Chondrocyte (in vitro differentiated cells): Measurements from ENCODE around the gene INPP5A. TPM values are rescaled to one million over a fixed set of nuclear protein-coding genes. Genes with fewer than 3 reads are reported as not detected.

ENCODE experiments used
- DNase-seq: peaks from one replicate; pipeline ENCODE4 v3.0.0; 2021; ENCODE audit warnings: mixed read lengths, low spot score
- H3K27ac Mint-ChIP-seq: one replicate; pipeline ENCODE4 v1.8.0; 2021; ENCODE audit warnings: mild to moderate bottlenecking, moderate library complexity, mixed read lengths; ENCODE audit not compliant: unreplicated experiment
- H3K27me3 Mint-ChIP-seq: 2 replicates; pipeline ENCODE4 v1.8.0; 2021; ENCODE audit warnings: low read depth, mixed read lengths
- H3K36me3 Mint-ChIP-seq: 2 replicates; pipeline ENCODE4 v1.8.0; 2021; ENCODE audit warnings: low read depth, mixed read lengths
- H3K4me1 Mint-ChIP-seq: 2 replicates; pipeline ENCODE4 v1.8.0; 2021; ENCODE audit warnings: low read depth, mild to moderate bottlenecking, mixed read lengths
- H3K4me3 Mint-ChIP-seq: one replicate; pipeline ENCODE4 v1.8.0; 2021; ENCODE audit warnings: mild to moderate bottlenecking, moderate library complexity, mixed read lengths; ENCODE audit not compliant: unreplicated experiment
- H3K9me3 Mint-ChIP-seq: 2 replicates; pipeline ENCODE4 v1.8.0; 2021; ENCODE audit warnings: low read depth, mixed read lengths
- total RNA-seq: library from RNA; stranded (reverse); gene quantifications from 3 replicates; pipeline ENCODE4 v1.2.1, GENCODE V29; 2021
- TF ChIP-seq, protein P1 (sequence below): fragments of 200-600 bp; sonication (generic); IDR thresholded peaks from 2 replicates; pipeline ENCODE4 v1.5.0; 2021; ENCODE audit warnings: antibody characterized with exemption, mild to moderate bottlenecking, moderate library complexity

INPP5A gene
- total RNA-seq, 1 donor from 2014 or later: 40.6 TPM

DNA sequence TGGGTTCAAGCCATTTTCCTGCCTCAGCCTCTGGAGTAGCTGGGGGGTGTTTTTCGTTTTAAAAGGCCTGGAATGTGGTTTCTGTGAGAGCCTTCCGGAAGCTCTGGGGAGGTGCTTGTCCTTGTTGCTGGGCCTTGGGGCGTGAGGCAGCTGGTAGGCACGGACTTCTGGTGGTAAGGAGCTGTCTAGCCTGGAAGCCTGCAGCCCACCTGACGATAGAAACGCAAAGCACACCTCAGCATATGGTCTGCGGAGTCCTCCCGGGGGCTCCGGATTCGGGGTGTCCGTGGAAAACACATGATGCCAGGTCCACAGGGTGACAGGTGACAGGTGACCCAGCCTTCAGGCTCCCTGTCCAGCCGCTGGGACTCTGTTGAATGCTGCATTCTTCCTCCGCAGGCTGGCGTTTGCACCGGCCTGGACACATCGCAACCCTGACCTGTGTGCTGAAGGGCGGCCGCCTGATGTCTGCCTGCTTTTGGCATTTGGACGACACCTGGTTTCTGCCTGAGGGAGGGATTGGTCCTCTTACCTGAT, 37.3 kb downstream of the INPP5A start:
- H3K36me3 Mint-ChIP-seq: no peaks in the 10 kb centered on the region
- H3K27ac Mint-ChIP-seq: peak overlapping the region; percentile 75
- TF ChIP-seq, protein P1, sequence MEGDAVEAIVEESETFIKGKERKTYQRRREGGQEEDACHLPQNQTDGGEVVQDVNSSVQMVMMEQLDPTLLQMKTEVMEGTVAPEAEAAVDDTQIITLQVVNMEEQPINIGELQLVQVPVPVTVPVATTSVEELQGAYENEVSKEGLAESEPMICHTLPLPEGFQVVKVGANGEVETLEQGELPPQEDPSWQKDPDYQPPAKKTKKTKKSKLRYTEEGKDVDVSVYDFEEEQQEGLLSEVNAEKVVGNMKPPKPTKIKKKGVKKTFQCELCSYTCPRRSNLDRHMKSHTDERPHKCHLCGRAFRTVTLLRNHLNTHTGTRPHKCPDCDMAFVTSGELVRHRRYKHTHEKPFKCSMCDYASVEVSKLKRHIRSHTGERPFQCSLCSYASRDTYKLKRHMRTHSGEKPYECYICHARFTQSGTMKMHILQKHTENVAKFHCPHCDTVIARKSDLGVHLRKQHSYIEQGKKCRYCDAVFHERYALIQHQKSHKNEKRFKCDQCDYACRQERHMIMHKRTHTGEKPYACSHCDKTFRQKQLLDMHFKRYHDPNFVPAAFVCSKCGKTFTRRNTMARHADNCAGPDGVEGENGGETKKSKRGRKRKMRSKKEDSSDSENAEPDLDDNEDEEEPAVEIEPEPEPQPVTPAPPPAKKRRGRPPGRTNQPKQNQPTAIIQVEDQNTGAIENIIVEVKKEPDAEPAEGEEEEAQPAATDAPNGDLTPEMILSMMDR: no peak
- H3K27me3 Mint-ChIP-seq: no peaks in the 10 kb centered on the region
- no peaks in the 10 kb centered on the region for H3K9me3 Mint-ChIP-seq
- H3K4me3 Mint-ChIP-seq: peak overlapping the region; percentile 28
- no peaks in the 10 kb centered on the region for H3K4me1 Mint-ChIP-seq
- DNase-seq: peak; percentile 74

DNA sequence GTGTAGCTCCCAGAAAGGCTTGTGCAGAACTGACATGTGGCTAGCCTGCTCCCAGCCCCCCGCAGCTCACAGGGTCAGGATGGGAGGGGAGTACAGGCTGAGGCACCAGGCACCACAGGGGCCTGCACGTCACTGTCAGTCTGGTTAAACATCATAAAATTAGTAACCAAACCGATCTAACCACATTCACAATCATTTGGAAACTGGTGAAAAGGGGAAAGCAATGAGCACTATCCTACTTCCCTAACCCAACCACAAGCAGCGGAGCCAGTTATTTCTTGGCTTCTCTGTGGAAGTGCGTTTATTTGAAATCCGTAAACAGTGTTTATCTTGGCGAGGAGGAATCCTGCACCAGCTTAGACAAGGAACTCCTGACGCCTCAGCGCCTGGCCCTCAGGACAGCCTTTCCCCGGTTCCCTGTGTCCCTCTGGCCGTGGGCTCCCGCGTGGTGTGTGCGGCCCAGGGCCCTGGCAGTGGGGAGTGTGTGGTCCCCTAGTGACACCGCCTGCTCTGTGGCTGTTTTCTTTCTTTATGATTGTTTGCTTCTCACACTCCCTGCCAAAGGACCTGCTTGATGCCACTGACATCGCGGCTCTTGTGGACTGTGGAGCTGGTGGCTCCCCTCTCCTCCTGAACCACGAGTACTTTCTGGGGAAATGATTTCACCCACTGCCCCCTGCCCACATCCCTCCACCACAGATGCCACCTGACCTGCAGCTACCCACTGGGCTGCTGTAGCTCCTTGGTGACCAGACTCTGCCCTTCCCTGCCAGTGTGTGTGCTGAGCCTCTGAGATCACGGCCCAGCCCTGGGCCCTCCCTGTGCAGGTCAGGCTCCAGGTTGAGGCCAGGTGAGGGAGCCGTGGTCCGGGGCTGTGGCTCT, 38.0 kb downstream of the INPP5A start:
- H3K27ac Mint-ChIP-seq: peak overlapping the region; percentile 75
- H3K27me3 Mint-ChIP-seq: no peaks in the 10 kb centered on the region
- H3K4me3 Mint-ChIP-seq: peak overlapping the region; percentile 28
- TF ChIP-seq, protein P1: no peak
- H3K9me3 Mint-ChIP-seq: no peaks in the 10 kb centered on the region
- peak; percentile 68 for DNase-seq
- no peaks in the 10 kb centered on the region for H3K36me3 Mint-ChIP-seq
- H3K4me1 Mint-ChIP-seq: peaks cover 5% of the 10 kb centered on the region

DNA sequence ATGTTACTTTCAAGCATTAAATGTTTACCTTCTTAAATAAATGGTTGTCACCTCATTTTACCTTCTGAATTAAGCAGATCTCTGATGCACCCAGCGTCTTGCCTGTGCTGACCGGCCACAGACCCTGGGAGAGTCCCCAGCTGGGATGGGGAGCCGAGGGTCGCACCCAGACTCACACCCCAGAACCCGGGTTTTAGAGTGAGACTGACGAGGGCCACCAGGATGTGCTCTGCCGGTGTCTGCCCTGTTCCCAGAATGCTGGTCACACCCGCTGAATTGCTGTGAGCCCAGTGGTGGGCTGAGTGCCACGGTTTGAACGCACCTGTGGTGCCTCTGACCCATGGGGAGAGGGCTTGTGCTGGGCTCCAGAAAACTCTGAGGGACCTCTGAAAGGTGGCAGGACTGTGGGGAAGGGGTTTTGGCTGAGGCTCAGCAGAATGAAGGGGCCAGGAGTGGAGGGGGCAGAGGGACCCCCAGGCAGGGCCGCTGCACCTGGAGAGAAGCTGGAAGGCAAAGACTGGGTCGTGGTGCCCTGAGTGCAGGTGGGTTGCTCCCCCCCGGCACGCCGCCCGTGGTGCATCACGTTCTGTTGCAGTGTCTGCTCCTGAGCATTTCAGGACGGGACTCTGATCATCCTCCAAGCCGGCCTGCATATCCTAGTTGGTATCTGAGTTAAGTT, 39.2 kb downstream of the INPP5A start:
- Mint-ChIP-seq H3K27me3 (no peaks in the 10 kb centered on the region), H3K4me1 (peaks cover 10% of the 10 kb centered on the region), H3K27ac (no peak overlapping the region), H3K9me3 (peaks cover 2% of the 10 kb centered on the region), H3K4me3 (no peak overlapping the region), H3K36me3 (peaks cover 3% of the 10 kb centered on the region)
- TF ChIP-seq, protein P1: no peak
- DNase-seq: peak; percentile 68

DNA sequence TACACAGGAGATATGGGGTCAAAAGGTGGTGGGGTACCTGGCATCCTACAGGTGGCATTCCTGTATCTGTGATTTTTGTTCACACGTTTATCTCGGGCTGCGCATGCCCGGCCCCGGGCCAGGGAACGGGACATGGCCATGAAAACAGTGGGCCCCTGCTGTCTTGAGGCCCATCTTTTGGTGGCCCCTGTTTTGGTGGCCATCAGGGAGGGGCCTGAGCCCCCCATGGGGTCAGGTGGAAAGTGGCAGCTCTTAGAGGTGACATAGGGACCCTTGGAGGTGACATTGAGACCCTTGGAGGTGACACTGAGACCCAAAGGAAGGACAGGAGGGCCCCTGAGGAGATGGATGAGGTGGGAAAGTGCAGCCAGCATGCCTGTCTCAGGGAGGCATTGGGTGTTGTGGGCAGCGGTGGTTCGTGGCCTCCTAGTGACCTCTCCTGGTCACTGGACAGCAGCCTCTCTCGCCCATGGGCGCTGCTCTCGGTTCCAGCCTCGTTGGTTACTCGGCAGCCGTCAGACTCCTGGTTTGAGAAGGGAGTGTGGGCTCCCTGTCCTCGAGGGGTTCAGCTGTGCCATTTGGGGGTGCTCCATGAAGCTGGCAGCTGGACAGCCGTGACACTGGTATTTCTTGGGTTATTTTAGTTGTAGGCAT, 39.9 kb downstream of the INPP5A start:
- Mint-ChIP-seq H3K27me3 (no peaks in the 10 kb centered on the region), H3K36me3 (peaks cover 3% of the 10 kb centered on the region), H3K4me1 (peaks cover 13% of the 10 kb centered on the region), H3K4me3 (no peak overlapping the region), H3K27ac (no peak overlapping the region), H3K9me3 (peaks cover 2% of the 10 kb centered on the region)
- TF ChIP-seq, protein P1: peak; percentile 38
- DNase-seq: peak; percentile 68
